Gastroesophageal sphincter (tissue), 4 donors: ENCODE measurements around the gene TTC39B. TPM values are rescaled to one million over a fixed set of nuclear protein-coding genes. Genes with fewer than 3 reads are reported as not detected.
"Not testable (repeated sequence)": the region's sequence is repeated elsewhere in the genome, so short reads cannot be mapped to it uniquely, and the experiment has no call there.

Source experiments
- ATAC-seq: fragments of 150-250 bp; one replicate; pipeline ENCODE4 v1.9.1; 2016; ENCODE audit warnings: mild to moderate bottlenecking, moderate library complexity
- H3K27ac ChIP-seq, 4 donors: fragments of 200-600 bp; sonication (generic) in 3 of 4; 1 replicate in 3 of 4; 2 replicates in 1 of 4; pipeline ENCODE4 v1.5.1; 2016 to 2019
- H3K27me3 ChIP-seq: fragments of 200-600 bp; sonication (generic); one replicate; pipeline ENCODE4 v1.5.1; 2019
- H3K36me3 ChIP-seq, 2 donors: fragments of 200-600 bp; sonication (generic); one replicate each; pipeline ENCODE4 v1.5.1; 2019; ENCODE audit warnings: control low read depth in 1 of 2
- H3K4me1 ChIP-seq, 3 donors: fragments of 200-600 bp; sonication (generic); 1 replicate in 2 of 3; 2 replicates in 1 of 3; pipeline ENCODE4 v1.5.1; 2016 to 2019; ENCODE audit warnings: control low read depth in 2 of 3
- H3K4me3 ChIP-seq, 2 donors: fragments of 200-600 bp; sonication (generic); one replicate each; pipeline ENCODE4 v1.5.1; 2019; ENCODE audit warnings: mild to moderate bottlenecking in 1 of 2, moderate library complexity in 1 of 2
- H3K9me3 ChIP-seq, 3 donors: fragments of 200-600 bp; sonication (generic); one replicate each; pipeline ENCODE4 v1.5.1; 2017 to 2019; ENCODE audit warnings: control low read depth in 2 of 3
- CTCF ChIP-seq, 4 experiments: fragments of 200-600 bp in 2 of 4; fragments of 450-650 bp in 2 of 4; sonication (generic) in 1 of 4; IDR thresholded peaks; one replicate each; pipeline ENCODE4 v1.5.1; 2017 to 2019; ENCODE audit warnings: antibody characterized with exemption in 4 of 4, mild to moderate bottlenecking in 2 of 4, moderate library complexity in 2 of 4
- EP300 ChIP-seq: sonication (generic); formaldehyde crosslinking; IDR thresholded peaks from one replicate; pipeline ENCODE4 v1.6.1; 2017; ENCODE audit warnings: antibody characterized with exemption, mild to moderate bottlenecking
- POLR2A ChIP-seq, 2 donors: fragments of 450-650 bp; IDR thresholded peaks; one replicate each; pipeline ENCODE4 v1.6.1; 2017; ENCODE audit warnings: antibody characterized with exemption in 2 of 2, mild to moderate bottlenecking in 2 of 2, moderate library complexity in 1 of 2
- POLR2AphosphoS5 ChIP-seq: sonication (generic); formaldehyde crosslinking; IDR thresholded peaks from one replicate; pipeline ENCODE4 v1.6.1; 2017; ENCODE audit warnings: antibody characterized with exemption
- WGBS, 2 donors: methylation state at CpG; one replicate each; pipeline ENCODE4 v1.1.5; 2018; ENCODE audit warnings: low coverage in 1 of 2; 5-methylcytosine and 5-hydroxymethylcytosine counted together
- total RNA-seq, 4 donors: library from RNA; depleted of rRNA; stranded (reverse); fragments of >200 nt; gene quantifications; one replicate each; pipeline ENCODE4 v1.1.0, GENCODE V29; 2016

The TTC39B gene
- total RNA-seq, 4 donors from 2014 or later = 9.0 to 15.4 (median 11.8) TPM

- H3K36me3 ChIP-seq = no peaks in the 10 kb centered on the region
- no peak for ATAC-seq
- no peak overlapping the region for H3K27ac ChIP-seq
- TF ChIP-seq CTCF (IDR thresholded peaks at IDR 0.05) (no peak), POLR2A (IDR thresholded peaks at IDR 0.05) (no peak), POLR2AphosphoS5 (no peak), EP300 (no peak)
- H3K4me1 ChIP-seq = no peaks in the 10 kb centered on the region
- WGBS, 2 donors = 69 to 95% methylated on average over 2 of the region's 2 CpGs
- H3K9me3 ChIP-seq = peaks cover 0 to 2% (median 0%) of the 10 kb centered on the region in 3 donors
- no peak overlapping the region for H3K4me3 ChIP-seq
- H3K27me3 ChIP-seq = no peaks in the 10 kb centered on the region
Measured at GRCh38 chr9:15235658-15236057, 71.4 kb downstream of the TTC39B start.

GRCh38 chr9:15233941-15234490 lies 73.0 kb downstream of the TTC39B start:
- H3K36me3 ChIP-seq, H3K9me3 ChIP-seq, H3K27me3 ChIP-seq, ATAC-seq, H3K4me3 ChIP-seq, H3K4me1 ChIP-seq, H3K27ac ChIP-seq: not testable (repeated sequence)
- no CpG with 5 or more reads among the region's 41 CpGs for WGBS, 2 donors

GRCh38 chr9:15232706-15233280 lies 74.2 kb downstream of the TTC39B start:
- not testable (repeated sequence) for H3K9me3 ChIP-seq, ATAC-seq, H3K4me3 ChIP-seq, H3K27ac ChIP-seq, H3K4me1 ChIP-seq, H3K36me3 ChIP-seq, H3K27me3 ChIP-seq
- 90 to 95% methylated on average over 6 to 15 of the region's 29 CpGs for WGBS, 2 donors

- no peak overlapping the region for H3K4me3 ChIP-seq
- 50 to 61% methylated on average over 9 to 10 of the region's 13 CpGs for WGBS, 2 donors
- H3K9me3 ChIP-seq = no peaks in the 10 kb centered on the region
- H3K27me3 ChIP-seq = no peaks in the 10 kb centered on the region
- TF ChIP-seq POLR2AphosphoS5 (no peak), CTCF (IDR thresholded peaks at IDR 0.05) (peak in 3 of 4 experiments; percentile 7 to 38 (median 12))
- H3K27ac ChIP-seq = no peak overlapping the region
- no peak for ATAC-seq
- peaks cover 0 to 8% (median 0%) of the 10 kb centered on the region in 3 donors for H3K4me1 ChIP-seq
- no peaks in the 10 kb centered on the region for H3K36me3 ChIP-seq
Measured at GRCh38 chr9:15231788-15232635, 75.0 kb downstream of the TTC39B start.

GRCh38 chr9:15229409-15229808 lies 77.6 kb downstream of the TTC39B start:
- no peaks in the 10 kb centered on the region for H3K27me3 ChIP-seq
- no peak overlapping the region for H3K27ac ChIP-seq
- no peak for ATAC-seq
- no peaks in the 10 kb centered on the region for H3K9me3 ChIP-seq
- no peaks in the 10 kb centered on the region for H3K36me3 ChIP-seq
- 78 to 91% methylated on average over 5 of the region's 5 CpGs for WGBS, 2 donors
- TF ChIP-seq POLR2A (IDR thresholded peaks at IDR 0.05) (no peak), POLR2AphosphoS5 (no peak), EP300 (no peak), CTCF (IDR thresholded peaks at IDR 0.05) (no peak)
- no peak overlapping the region for H3K4me3 ChIP-seq
- peaks cover 0 to 8% (median 0%) of the 10 kb centered on the region in 3 donors for H3K4me1 ChIP-seq

- peaks cover 0 to 13% of the 10 kb centered on the region in 2 donors for H3K36me3 ChIP-seq
- H3K27ac ChIP-seq = no peak overlapping the region
- TF ChIP-seq EP300 = no peak
- no peak for TF ChIP-seq POLR2AphosphoS5
- TF ChIP-seq POLR2A (IDR thresholded peaks at IDR 0.05) = no peak
- TF ChIP-seq CTCF (IDR thresholded peaks at IDR 0.05) = no peak
- no peak overlapping the region for H3K4me3 ChIP-seq
- H3K4me1 ChIP-seq = peaks cover 0 to 8% (median 0%) of the 10 kb centered on the region in 3 donors
- no peaks in the 10 kb centered on the region for H3K27me3 ChIP-seq
- WGBS, 2 donors = 88 to 95% methylated on average over 3 to 4 of the region's 4 CpGs
- no peaks in the 10 kb centered on the region for H3K9me3 ChIP-seq
- ATAC-seq = no peak
Measured at GRCh38 chr9:15227491-15227890, 79.5 kb downstream of the TTC39B start.
